B cell (primary cell): ENCODE results near the gene AKT2. TPM values are rescaled to one million over a fixed set of nuclear protein-coding genes. Genes with fewer than 3 reads are reported as not detected.

Experiments used
- ATAC-seq: fragments of 200-7000 bp; cut with Tn5 transposase; one replicate; pipeline ENCODE4 v1.10.0; 2021; ENCODE audit warnings: low read depth, mild to moderate bottlenecking, moderate number of reproducible peaks, moderate library complexity
- CTCF ChIA-PET: fragments of 350-600 bp; sonication (Branson Sonifier 250); formaldehyde crosslinking; loops from one replicate; lab custom pipeline; 2021; ENCODE audit warnings: antibody characterized with exemption, inconsistent platforms; lab: Charles Lee
- POLR2A ChIA-PET: fragments of 350-600 bp; sonication (Branson Sonifier 250); formaldehyde crosslinking; loops from one replicate; lab custom pipeline; 2021; ENCODE audit warnings: antibody characterized with exemption; lab: Charles Lee
- DNase-seq: peaks from one replicate; pipeline ENCODE4 v3.0.0; 2013
- H2AFZ ChIP-seq: 2 replicates; pipeline ENCODE4 v1.6.1; 2012; ENCODE audit warnings: mild to moderate bottlenecking, low read depth, low read length; ENCODE audit not compliant: insufficient read depth, poor library complexity, severe bottlenecking
- H3K27ac ChIP-seq, 2 donors: 1 replicate in 1 of 2; 2 replicates in 1 of 2; pipeline ENCODE4 v1.5.1; 2012 to 2013; ENCODE audit warnings: low read length in 2 of 2, mild to moderate bottlenecking in 2 of 2, moderate library complexity in 1 of 2
- H3K27me3 ChIP-seq, 4 experiments: fragments of 200-600 bp in 1 of 4; sonication (generic) in 1 of 4; replicated peaks in 1 of 4; 1 replicate in 2 of 4; 2 replicates in 2 of 4; pipeline versions ENCODE4 v1.6.1 to v1.7.0; 2013 to 2016; ENCODE audit warnings: low read length in 3 of 4, mild to moderate bottlenecking in 2 of 4, mixed read lengths in 1 of 4, moderate library complexity in 1 of 4; ENCODE audit not compliant: insufficient read depth in 4 of 4, control insufficient read depth in 3 of 4; ENCODE audit errors: control extremely low read depth in 1 of 4
- H3K36me3 ChIP-seq, 2 experiments: replicated peaks in 1 of 2; 1 replicate in 1 of 2; 2 replicates in 1 of 2; pipeline versions ENCODE4 v1.6.1 to v1.7.1; 2013; ENCODE audit warnings: low read length in 1 of 2; ENCODE audit not compliant: insufficient read depth in 2 of 2, control insufficient read depth in 1 of 2; ENCODE audit errors: control extremely low read depth in 1 of 2, extremely low read depth in 1 of 2
- H3K4me1 ChIP-seq, 2 donors: fragments of 200-600 bp in 1 of 2; sonication (generic) in 1 of 2; 1 replicate in 1 of 2; 2 replicates in 1 of 2; pipeline versions ENCODE4 v1.5.1 to v1.6.1; 2013 to 2017; ENCODE audit warnings: low read length in 2 of 2; ENCODE audit not compliant: control insufficient read depth in 2 of 2, insufficient read depth in 2 of 2
- H3K4me2 ChIP-seq: replicated peaks from 2 replicates; pipeline ENCODE3; 2012; ENCODE audit warnings: mild to moderate bottlenecking, low read depth, low read length; ENCODE audit not compliant: poor library complexity, severe bottlenecking
- H3K4me3 ChIP-seq, 5 experiments: fragments of 200-600 bp in 1 of 5; sonication (generic) in 1 of 5; 1 replicate in 3 of 5; 2 replicates in 2 of 5; pipeline versions ENCODE4 v1.5.1 to v1.7.0; 2011 to 2016; ENCODE audit warnings: low read length in 4 of 5, mild to moderate bottlenecking in 4 of 5, low read depth in 2 of 5, control low read depth in 1 of 5, moderate library complexity in 1 of 5; ENCODE audit not compliant: insufficient read depth in 1 of 5; ENCODE audit errors: control extremely low read depth in 1 of 5, extremely low read depth in 1 of 5
- H3K79me2 ChIP-seq: fragments of 200-600 bp; sonication (generic); one replicate; pipeline ENCODE4 v1.6.0; 2016; ENCODE audit warnings: low read length; ENCODE audit not compliant: control insufficient read depth, insufficient read depth
- H3K9ac ChIP-seq: fragments of 200-600 bp; sonication (generic); 2 replicates; pipeline ENCODE4 v1.6.1; 2017; ENCODE audit warnings: mild to moderate bottlenecking, low read length, moderate library complexity
- H3K9me3 ChIP-seq, 3 donors: one replicate each; pipeline versions ENCODE4 v1.6.1 to v1.7.1; 2013; ENCODE audit warnings: low read length in 2 of 3; ENCODE audit not compliant: control insufficient read depth in 2 of 3, insufficient read depth in 1 of 3; ENCODE audit errors: control extremely low read depth in 1 of 3
- H4K20me1 ChIP-seq: 2 replicates; pipeline ENCODE4 v1.6.0; 2012; ENCODE audit warnings: mild to moderate bottlenecking, low read length; ENCODE audit not compliant: insufficient read depth, control insufficient read depth, poor library complexity, severe bottlenecking
- H3K27ac Mint-ChIP-seq: one replicate; pipeline ENCODE4 v1.8.0; 2021; ENCODE audit warnings: mixed read lengths
- H3K27me3 Mint-ChIP-seq: one replicate; pipeline ENCODE4 v1.8.0; 2021; ENCODE audit warnings: mixed read lengths
- H3K4me1 Mint-ChIP-seq: one replicate; pipeline ENCODE4 v1.8.0; 2021; ENCODE audit warnings: mixed read lengths
- H3K4me3 Mint-ChIP-seq: one replicate; pipeline ENCODE4 v1.8.0; 2021; ENCODE audit warnings: mixed read lengths
- H3K9me3 Mint-ChIP-seq: one replicate; pipeline ENCODE4 v1.8.0; 2022; ENCODE audit warnings: mixed read lengths; ENCODE audit not compliant: insufficient read depth
- CTCF ChIP-seq: fragments of 200-600 bp; IDR thresholded peaks from one replicate; pipeline ENCODE4 v1.8.0; 2022; ENCODE audit warnings: antibody characterized with exemption, mild to moderate bottlenecking
- EZH2 ChIP-seq: IDR thresholded peaks from 2 replicates; pipeline ENCODE4 v1.6.1; 2012; ENCODE audit warnings: borderline replicate concordance, low read depth, mild to moderate bottlenecking, moderate library complexity, low read length; ENCODE audit not compliant: insufficient read depth, poor library complexity, severe bottlenecking
- WGBS: methylation state at CpG from one replicate; pipeline ENCODE4 v1.1.5; 2013; ENCODE audit warnings: missing lambda C conversion rate; ENCODE audit not compliant: insufficient coverage; 5-methylcytosine and 5-hydroxymethylcytosine counted together
- intact Hi-C: fragments of 100-400 bp; cut with micrococcal nuclease; formaldehyde crosslinking; loops from one replicate; pipeline ENCODE4 v1.10.0; 2022
- polyA plus RNA-seq: library from polyadenylated mRNA; depleted of rRNA; stranded (reverse); fragments of >200 nt; gene quantifications from 2 replicates; pipeline ENCODE4 v1.2.3, GENCODE V29; 2012
- total RNA-seq, 2 donors: library from RNA; stranded (reverse); fragments of 120-200 nt in 1 of 2; gene quantifications; 1 replicate in 1 of 2; 2 replicates in 1 of 2; pipeline versions ENCODE4 v1.2.3 to v1.2.4, GENCODE V29; 2013 to 2022

Gene AKT2
- total and polyA plus RNA-seq, 2 donors (not counting 1 experiment from before 2014, with no cell fraction given) = 195 to 243 TPM

DNA sequence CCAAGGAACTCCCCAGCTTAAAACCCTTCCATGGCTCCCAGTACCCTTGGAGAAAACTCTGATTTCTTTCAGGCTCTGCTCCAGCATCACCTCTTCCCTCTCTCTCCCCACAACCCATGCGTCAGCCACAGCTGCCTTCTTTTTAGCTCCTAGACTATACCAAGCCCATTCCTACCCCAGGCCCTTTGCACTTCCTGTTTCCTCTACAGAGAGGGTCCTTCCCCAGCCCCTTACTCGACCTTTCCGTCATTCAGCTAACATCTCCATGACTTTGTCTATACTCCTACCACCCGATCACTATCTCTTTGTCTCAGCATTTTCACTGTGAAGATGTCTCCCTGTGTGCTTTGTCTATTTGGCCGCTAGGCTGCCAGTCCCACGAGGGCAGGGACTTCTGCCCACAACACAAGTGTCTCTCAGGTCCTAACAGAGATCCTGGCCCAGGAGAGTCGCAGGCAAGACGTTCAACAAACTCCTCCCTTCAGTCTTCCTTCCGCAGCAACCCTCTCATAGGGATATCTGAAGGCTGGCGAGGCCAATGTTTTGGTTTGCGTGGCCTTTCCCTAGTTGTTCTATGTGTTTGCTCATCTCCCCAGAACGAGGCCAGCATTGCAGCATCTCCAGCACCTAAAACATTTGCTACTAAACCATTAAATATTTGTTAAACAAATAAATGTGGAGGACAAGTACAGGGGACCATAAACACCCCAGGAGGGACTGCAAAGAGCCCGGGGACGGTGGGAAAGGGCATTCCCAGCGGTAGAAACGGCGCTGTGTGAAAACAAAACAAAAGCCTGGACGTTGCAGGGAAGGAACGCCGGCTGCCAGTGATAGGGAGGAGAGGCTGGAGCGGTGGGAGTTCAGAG, 59.5 kb downstream of the AKT2 start:
- peaks cover 23% of the 10 kb centered on the region for H3K27me3 Mint-ChIP-seq
- no peak overlapping the region for H3K4me3 Mint-ChIP-seq
- peaks cover 18% of the 10 kb centered on the region for H3K4me1 Mint-ChIP-seq
- Histone ChIP-seq H2AFZ (no peak overlapping the region), H3K36me3 (no peaks in the 10 kb centered on the region), H3K79me2 (no peaks in the 10 kb centered on the region), H3K9me3 (peaks cover 0 to 35% (median 0%) of the 10 kb centered on the region in 3 donors), H3K4me2 (peak overlapping the region; percentile 47), H3K4me1 (peaks cover 25 to 28% of the 10 kb centered on the region in 2 donors), H3K27ac (no peak overlapping the region), H3K27me3 (peaks cover 0 to 49% (median 30%) of the 10 kb centered on the region in 4 experiments), H3K4me3 (no peak overlapping the region), H3K9ac (no peak overlapping the region), H4K20me1 (no peaks in the 10 kb centered on the region)
- no peak for DNase-seq
- intact Hi-C loops = no loop called here
- 31% methylated on average over 17 of the region's 21 CpGs for WGBS
- TF ChIP-seq CTCF = no peak
- TF ChIP-seq EZH2 = no peak
- no peak for ATAC-seq
- H3K27ac Mint-ChIP-seq = no peak overlapping the region
- ChIA-PET CTCF (no interaction called here), POLR2A (interaction anchor here (0.7 kb wide), 1 partner anchor 1105 kb away, joined by 5 read pairs; no protein-coding TSS in a partner anchor)
- no peaks in the 10 kb centered on the region for H3K9me3 Mint-ChIP-seq
